HG02642 (cell line): ENCODE results near the gene HOXA10.

Source experiments
- ATAC-seq: cut with Tn5 transposase; IDR thresholded peaks from one replicate; pipeline ENCODE4 v1.9.1; 2021; ENCODE audit warnings: mild to moderate bottlenecking; ENCODE audit not compliant: unreplicated experiment, poor library complexity

Gene HOXA10

DNA sequence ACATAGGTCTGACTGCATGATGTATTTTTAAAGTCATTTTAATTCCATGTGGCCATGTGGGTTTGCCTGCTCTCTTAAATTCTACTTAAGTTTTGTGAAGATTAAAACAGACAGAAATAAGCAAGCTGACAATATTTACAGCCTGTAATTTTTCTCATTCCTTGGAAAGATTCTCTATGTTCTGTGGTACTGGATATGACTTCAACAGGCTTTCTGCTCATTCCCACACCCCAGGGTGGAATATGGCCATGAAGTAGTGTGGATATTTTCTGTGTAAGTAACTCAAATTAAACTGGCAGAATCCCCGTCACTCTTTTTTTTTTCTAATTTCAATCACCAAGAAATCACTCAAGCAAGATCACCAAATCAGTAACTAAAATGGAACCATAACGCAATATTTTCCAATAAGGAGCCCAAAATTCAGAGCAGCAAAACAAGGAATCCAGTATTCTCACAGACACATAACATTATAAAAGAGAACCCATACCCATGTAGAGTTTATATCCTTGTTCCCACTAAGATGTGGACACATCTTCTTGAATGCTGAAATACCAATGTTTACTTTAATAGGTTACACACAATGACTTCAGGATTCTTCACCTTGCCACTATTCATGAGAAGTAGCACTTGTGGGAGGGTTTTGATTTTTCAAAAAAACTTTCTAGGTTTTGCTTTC, 36.3 kb downstream of the HOXA10 start:
- ATAC-seq: no peak

DNA sequence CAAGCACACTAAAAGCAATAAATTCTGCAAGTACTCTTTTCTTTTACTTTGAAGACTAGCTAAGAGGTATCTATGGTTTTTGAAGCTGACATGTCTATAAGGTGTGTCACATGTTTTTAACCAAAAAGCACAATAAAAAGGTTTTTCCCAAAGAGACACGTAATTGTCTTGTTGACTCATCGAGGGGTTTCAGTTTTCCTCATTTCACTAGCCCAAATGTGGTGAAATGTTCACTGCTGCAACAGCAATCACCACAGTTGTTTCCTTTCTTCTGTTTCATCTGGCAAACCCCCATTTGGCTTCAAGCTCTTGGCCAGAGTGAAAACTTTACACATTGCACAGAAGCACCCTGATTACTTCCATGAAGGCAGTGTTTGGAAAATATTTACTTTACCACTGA, 39.7 kb downstream of the HOXA10 start:
- no peak for ATAC-seq

DNA sequence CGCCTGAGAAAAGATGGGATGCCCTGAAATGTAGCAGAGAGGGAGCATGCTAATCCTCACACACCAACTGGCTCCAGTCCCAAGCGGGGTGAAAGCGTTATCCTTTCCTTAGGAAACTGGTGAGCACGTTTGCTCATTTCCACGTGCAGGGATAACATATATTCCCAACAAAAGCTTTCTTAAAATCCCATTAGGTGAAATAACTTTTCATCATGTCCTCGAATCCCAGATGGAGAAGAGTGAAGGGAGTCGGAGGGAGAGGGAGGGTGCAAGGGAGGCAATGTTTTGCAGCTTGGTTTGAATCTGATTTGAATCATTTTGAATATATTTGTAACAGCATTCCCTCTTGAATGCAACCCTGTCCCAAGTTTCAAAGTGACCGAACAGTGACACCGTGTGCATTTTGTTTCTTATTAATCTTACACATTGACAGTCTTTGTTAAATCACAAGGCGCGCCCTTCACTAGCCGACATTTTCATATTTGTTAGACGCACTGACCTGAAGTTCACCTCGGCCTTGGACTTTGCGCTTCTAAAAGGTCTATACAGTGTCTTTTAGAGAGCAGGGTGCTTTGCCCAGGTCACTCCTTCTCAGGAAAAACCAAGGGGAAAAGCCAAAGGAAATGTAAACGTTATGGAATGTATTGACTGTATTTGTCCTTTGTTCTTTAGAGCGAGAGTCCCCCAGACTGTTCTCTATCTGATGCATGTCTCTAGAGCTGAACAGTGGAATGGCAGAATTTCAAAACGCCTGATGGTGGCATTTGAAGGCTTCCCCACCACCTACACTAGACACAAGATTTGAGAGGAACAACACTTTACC, 40.5 kb downstream of the HOXA10 start:
- ATAC-seq: no peak

DNA sequence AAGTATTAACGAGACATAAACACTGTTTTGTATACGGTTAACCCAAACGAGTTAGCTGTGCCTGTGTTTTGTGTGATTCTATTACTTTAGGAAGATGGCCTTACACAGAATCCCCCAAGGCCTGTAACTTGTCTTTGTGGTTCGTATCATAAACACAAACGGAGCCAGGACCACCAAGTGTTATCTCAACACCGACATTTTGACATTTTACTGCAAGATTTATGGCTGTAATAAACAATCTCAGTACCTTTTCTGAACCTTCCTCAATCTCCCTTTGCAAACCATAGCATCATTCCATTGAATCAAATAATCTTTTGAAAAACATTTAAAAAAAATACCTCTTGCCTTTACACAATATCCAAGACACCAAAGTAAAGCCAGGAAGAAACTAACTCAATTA, 41.1 kb downstream of the HOXA10 start:
- ATAC-seq: no peak

DNA sequence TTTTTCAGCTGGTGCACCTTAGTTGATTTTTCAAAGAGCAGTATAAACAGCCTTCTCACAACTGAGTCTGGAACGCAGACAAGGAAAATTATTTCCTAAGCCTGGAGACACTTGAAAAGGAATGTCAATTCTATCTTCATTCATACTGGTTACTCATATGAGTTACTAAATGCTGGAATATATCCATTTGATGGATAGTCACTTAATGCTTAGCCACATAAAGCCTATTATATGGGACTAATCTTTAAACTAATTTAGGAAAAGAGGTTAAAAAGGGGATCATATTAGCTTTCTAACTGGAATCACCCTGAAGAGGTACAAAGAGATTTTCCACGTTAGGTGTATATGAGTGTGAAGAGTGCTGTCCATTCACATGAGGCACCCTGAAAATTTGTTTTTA, 41.9 kb downstream of the HOXA10 start:
- ATAC-seq: no peak

DNA sequence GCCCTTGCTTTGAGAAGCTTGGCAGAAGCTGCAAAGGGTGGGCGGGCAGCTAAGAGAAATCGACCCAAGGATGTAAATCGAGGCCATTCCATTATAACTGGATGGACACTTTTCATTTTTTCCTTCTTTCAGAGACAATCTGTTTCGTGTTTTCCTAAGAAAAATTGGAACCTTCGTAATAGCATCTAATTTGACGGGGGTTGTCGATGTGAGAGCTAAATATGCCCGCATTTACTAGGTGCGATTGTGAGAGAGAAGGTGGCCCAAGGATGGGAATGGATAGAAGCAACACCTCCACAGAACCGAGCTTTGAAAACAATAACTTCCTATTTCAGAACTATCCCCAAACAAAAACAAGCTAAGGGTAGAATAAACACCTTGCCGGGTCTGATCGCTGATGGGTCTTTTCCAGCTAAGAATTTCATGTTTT, 42.7 kb downstream of the HOXA10 start:
- ATAC-seq: no peak

DNA sequence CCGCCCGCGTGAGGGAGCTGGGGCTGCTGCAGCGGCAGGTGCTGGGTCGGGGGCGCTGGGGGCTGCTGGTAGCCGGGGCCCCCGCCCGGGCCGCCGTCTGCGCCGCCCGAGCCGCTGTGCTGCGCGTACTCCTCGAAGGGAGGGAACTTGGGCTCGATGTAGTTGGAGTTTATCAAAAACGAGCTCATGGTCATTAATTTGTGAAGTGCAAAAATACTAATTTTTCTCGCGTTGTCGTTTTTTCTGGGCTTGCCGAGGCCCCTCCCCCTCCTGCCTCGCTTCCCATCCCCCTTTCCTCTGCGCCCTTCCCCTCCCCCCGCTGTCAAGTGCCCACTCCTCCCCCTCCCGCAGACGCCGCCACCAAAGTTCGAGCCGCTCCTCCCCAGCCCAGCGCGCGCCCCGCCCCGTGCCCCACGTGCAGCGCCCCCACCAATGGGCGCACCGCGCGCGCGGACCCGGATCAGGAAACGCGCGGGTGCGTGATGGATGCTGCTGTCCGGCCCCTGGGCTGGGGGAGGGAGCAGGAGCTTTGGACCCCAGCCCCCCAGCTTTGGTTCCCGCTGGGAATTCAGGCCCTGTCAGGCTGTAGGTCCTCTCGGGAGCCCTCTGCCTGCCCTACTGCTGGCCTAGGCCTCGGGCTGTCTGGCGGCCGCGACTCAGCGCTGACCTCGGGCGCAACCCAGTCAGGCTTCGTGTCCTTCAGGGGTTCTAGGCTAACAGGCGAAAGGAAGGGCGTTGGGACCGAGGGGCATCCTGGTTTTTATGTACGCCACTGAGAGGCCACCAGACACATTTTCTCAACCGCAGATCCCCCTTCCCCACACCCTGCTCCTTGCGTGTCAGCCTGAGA, 43.4 kb downstream of the HOXA10 start, which contains the start of gene HOXA4:
TSS of gene HOXA4 (minus strand) at position 218 of the 850 bp plus-strand sequence. CDS start at position 194, 24 bp downstream.
- no peak for ATAC-seq

DNA sequence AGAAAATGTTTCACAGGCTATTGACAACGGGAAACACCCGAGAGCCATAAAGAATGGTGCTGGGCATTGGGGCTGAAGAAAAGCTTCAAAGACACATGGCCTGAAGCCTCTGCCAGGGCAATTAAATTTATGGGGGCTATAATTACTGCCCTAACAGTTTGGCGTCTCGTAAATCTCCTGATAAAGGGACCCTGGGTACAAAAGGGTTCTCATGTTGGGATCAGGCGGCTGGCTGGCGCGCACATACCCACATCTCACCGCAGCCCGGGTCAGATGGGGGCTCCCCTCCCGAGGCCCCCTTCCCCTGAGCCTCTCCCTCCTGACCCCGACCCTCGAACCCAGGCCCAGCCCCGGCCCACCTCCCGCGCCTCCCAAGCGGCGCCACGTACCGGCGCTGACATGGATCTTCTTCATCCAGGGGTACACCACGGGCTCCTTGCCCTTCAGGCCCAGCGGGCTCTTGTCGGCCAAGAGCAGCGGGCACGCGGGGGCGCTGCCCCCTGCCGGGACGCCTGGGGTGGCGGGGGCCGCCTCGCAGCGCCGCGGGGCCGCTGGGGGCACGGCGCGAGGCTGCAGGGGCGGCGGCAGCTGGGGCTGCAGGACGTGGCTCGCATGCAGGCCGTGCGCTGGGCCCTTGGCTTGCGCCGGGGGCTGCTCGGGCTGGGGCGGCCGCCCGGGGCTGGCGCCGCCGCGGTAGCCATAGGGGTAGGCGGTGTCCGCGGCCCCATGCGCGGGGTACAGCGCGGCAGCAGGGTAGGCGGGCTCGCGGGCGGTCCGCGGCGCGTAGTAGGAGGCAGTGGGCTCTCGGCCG, 44.2 kb downstream of the HOXA10 start:
- ATAC-seq: no peak

DNA sequence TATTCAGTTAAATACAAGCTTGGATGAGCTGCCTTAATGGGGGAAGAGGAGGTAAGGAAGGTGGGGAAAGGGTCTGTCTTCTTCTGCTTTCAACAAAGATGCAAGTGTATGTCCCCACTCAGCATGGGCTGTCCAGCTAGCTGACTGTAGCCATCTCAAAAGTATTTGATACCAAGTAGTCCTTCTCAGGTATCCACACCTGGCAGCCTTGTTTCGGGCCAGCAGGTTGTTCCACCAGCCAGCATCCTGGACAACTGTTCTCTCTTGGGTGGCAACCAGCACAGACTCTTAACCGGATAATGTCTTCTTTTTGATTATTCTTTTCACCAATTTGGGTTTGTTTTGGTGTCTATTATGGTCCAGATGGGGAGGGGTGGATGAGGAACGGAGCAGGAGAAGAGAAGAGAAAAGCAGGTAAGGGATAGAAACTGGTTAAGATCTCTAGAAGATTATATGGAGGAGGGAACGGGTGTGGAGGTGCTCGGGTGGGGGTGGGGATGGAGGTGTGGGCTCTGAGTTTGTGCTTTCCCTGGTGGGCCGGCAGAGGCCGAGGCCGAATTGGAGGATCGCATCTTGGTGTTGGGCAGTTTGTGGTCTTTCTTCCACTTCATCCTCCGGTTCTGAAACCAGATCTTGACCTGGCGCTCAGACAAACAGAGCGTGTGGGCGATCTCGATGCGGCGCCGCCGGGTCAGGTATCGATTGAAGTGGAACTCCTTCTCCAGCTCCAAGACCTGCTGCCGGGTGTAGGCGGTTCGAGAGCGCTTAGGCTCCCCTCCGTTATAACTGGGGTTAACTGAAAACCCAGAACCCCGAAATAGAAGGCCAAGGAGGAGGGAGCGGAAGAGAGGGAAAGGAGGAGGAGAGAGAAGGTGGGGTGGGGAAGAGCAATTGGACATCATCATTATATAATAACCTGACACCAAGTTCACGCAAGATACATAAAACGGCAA, 45.1 kb downstream of the HOXA10 start:
- ATAC-seq: no peak

DNA sequence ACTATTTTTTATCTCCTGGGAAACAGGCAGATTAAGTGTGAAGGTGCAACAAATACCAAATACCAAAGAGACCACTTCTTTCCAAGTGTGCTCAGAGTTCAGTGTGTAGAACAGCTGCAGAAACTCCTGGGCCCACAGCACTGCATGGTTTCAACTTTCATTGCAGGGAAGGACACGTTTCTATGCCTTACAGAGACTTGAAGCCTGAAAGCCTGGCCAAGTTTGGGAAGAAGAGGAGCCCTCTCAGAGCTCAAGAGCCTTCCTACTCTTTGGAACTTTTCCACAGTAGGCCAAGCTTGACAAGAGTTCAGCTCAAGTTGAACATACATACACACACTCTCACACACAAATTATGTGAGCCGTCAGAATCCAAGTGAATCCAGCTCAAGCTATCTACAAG, 46.1 kb downstream of the HOXA10 start:
- ATAC-seq: no peak

DNA sequence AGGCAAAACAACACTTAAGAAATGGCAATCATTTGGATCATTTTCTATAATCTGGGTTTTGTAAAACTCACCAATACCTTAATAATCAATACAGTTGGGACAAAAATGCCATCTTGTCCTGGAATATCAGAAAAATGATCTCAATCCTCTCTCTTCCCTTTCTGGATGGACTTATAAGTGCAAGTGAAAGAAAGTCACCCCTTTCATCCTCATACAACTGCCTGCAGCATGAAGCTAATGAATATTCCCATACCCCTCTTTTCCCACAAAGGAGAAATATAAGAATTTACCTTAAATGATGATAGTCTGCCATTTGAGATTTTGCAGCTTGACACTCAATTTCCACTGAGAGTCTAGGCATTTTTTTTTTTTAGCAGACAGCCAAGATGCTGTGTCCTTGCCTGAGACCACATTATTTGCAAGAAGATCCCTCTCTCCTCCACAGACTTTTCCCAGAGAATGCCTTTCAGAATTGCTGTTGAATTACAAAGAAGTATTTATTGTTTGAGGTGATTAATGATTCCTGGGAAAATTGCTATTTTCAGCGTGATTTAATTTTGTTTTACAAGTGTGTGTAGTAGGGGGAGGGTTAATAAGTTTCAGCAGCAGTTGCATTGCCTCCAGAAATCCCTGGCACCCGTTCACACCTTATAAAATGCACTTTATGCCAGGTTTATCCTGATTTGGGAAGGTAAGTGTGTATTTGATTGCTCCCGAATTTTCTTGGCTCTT, 47.4 kb downstream of the HOXA10 start:
- ATAC-seq: no peak

DNA sequence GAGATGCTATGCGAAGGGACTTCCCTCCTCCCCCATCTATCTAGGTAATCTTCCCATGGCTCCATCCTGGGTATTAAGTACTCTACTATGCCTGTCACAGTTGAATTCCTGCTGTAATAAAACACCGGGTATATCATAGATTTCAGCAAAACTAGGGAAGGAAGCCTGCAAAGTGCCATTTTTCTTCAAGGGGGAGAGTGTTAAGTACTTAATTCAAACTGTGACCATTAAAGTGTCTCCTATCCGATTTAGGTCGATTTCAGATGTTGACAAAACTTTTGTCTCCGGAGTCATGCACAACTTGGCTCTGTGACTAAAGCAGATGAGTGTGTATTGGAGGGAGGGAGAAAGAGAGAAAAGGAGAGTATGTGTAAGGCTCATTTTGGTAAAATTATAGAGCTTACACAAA, 48.1 kb downstream of the HOXA10 start:
- no peak for ATAC-seq

DNA sequence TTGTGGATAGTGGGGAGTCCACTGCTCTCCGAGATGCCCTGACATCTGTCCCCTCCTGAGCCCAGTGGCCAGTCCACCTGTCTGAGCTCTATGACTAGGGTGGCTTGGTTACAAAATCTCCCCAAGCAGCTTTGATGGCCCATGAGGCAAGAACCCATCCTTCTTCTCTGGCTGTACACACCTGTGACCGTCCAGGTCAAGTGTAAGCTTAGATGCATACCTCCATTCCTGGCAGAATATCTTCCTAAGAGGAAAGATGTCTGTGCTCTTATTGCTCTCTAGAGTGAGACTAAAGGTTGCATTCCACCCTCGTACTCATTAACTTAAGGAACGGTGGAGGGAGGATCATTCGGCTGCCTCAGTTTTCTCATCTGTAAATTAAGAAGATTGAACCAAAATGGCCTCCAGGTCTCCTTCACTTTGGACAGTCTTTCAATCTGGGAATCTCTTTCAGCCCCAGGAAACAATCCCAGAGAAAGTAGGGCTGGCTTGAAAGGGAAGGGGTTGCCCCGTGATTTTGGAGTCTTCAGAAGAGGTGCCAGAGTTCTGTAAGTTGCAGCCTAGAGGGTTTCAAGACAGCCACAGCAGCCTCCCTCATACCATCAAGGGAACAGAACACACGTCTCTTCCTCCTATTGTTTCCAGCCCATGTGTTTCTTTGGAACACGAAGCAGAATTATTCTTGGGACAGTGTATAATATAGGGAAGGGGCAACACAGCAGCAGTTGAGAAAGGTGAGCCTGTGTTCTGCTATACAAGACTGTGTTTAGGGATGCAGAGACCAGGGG, 49.0 kb downstream of the HOXA10 start:
- ATAC-seq: no peak

DNA sequence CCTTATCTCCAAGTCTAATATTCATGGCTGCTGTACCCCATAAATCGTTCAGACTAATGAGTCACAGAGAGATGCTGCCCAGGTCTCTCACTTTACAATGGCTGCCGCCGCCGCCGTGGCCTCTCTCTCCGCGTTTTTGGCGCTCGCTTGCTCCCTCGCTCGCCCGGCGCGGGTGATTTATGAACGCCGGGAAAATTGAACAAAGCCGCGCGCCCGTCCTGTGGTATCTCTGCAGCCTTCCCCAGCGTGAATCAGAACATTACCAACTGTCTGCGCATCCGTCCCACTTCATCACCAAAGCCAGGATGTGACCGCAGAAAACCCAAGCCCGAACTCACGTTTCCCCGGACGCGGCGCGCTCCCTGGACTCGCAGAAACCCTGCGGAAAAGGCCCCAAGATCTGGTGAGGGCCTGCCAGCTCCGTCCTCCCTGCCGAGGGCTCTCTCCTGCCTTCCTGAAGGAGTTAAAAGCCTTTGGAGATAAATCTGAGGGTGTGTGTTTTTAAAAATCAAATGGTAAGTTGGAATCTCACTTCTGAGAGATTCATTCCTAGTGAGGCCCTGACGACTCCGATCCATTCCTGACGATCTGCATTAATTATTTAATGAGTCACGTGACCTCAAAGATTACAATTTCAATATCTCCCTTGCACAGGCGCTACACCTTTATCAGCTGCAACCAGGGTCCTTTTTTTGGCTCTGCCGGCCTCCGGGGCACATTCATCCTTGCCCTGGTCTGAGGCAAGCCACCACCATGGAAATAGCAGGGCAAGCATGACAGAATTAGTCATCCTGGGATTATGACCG, 49.8 kb downstream of the HOXA10 start:
- no peak for ATAC-seq

DNA sequence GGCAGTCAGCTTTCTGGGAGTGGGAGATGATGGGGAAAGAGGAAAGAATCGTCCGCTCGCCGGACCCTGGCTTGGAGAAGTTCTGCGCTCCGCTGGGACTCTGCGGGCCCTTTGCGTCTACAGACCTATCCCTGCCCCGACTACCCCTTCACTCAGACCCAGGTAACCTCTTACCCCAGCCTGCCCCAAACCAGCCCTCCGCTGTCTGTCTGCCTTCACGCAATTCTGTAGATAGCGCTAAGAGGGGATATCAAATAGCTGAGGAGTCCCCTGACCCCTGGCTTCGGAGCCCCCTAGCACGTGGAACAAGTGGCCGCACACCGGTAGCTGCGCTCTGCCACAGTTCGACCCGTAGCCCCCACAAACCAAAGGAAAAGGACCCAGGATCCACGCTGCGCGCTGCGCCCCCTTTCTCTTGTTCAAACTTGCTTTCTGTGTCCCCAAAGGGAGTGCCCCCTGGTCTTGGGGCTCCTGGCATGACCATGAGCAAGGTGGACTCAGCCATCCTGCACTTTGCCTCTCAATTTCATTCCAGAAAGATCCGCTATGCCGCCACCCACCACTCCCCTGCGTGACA, 50.6 kb downstream of the HOXA10 start:
- no peak for ATAC-seq

DNA sequence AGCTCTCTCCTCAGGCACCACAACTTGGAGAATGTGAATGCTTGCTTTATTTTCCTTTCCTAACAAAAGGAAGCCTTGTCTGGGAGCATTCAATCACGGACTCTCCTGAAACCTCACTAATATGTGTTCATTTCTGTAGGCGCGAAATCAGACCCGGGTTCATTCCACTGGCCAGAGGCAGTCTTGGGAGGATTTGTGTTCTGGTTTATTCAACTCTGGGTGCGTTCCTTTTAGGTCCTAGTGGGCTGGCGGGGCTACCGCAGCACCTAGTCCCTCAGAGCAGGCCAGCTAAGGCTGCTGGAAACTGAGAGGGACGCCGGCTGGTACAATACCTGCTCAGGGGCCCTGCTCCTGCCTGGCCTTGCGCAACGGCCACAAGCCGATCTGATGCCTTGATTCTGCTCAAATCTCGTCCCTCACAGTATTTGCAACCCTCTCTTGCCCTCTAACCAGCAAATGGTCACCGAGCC, 51.1 kb downstream of the HOXA10 start:
- no peak for ATAC-seq
